ENCODE data around the gene CYP3A4.
"Not testable (repeated sequence)": the region's sequence is repeated elsewhere in the genome, so short reads cannot be mapped to it uniquely, and the experiment has no call there.

The CYP3A4 gene

GRCh38 chr7:99766484-99767099, 17.4 kb downstream of the CYP3A4 start:
- H3K36me3 ChIP-seq: no peaks in the 10 kb centered on the region
- no peaks in the 10 kb centered on the region for H3K4me1 ChIP-seq
- TF ChIP-seq CTCF (IDR thresholded peaks at IDR 0.05; ENCODE audit: low read depth, low read length): no peak
- H3K4me3 ChIP-seq (ENCODE audit: low read depth, low read length): no peak overlapping the region
- no peak for DNase-seq
- H3K27me3 ChIP-seq: peaks cover 12% of the 10 kb centered on the region
- no peaks in the 10 kb centered on the region for H3K9me3 ChIP-seq

- no peak for TF ChIP-seq CTCF (IDR thresholded peaks at IDR 0.05; ENCODE audit: low read depth, low read length)
- no peaks in the 10 kb centered on the region for H3K9me3 ChIP-seq
- DNase-seq: no peak
- peaks cover 10% of the 10 kb centered on the region for H3K27me3 ChIP-seq
- no peak overlapping the region for H3K4me3 ChIP-seq (ENCODE audit: low read depth, low read length)
- no peaks in the 10 kb centered on the region for H3K4me1 ChIP-seq
- no peaks in the 10 kb centered on the region for H3K36me3 ChIP-seq
Measured at GRCh38 chr7:99764478-99764877, 19.5 kb downstream of the CYP3A4 start.

- H3K36me3 ChIP-seq: no peaks in the 10 kb centered on the region
Measured at GRCh38 chr7:99762680-99763327, 21.2 kb downstream of the CYP3A4 start.

GRCh38 chr7:99755085-99755484, 28.9 kb downstream of the CYP3A4 start:
- peaks cover 7% of the 10 kb centered on the region; the same call in 1 of the 2 replicates for H3K27me3 ChIP-seq
- H3K9me3 ChIP-seq: no peaks in the 10 kb centered on the region
- no peak overlapping the region for H3K4me3 ChIP-seq (ENCODE audit: low read depth, low read length)
- DNase-seq: no peak
- no peaks in the 10 kb centered on the region for H3K36me3 ChIP-seq
- no peak for TF ChIP-seq CTCF (IDR thresholded peaks at IDR 0.05; ENCODE audit: low read depth, low read length)
- no peaks in the 10 kb centered on the region for H3K4me1 ChIP-seq

More at GRCh38 chr7:99762680-99763327, 21.2 kb downstream of the CYP3A4 start:
- Histone ChIP-seq H3K27me3 (peaks cover 14% of the 10 kb centered on the region), H3K4me1 (no peaks in the 10 kb centered on the region), H3K4me3 (ENCODE audit: low read depth, low read length) (no peak overlapping the region), H3K9me3 (no peaks in the 10 kb centered on the region)
- no peak for DNase-seq
- TF ChIP-seq CTCF (IDR thresholded peaks at IDR 0.05; ENCODE audit: low read depth, low read length): no peak

- Histone ChIP-seq H3K4me3 (ENCODE audit: low read depth, low read length) (no peak overlapping the region), H3K4me1 (no peaks in the 10 kb centered on the region), H3K36me3 (no peaks in the 10 kb centered on the region), H3K27me3 (peaks cover 2% of the 10 kb centered on the region; the same call in 1 of the 2 replicates), H3K9me3 (no peaks in the 10 kb centered on the region)
- TF ChIP-seq CTCF (IDR thresholded peaks at IDR 0.05; ENCODE audit: low read depth, low read length): no peak
- DNase-seq: no peak
Measured at GRCh38 chr7:99752356-99752755, 31.6 kb downstream of the CYP3A4 start.

GRCh38 chr7:99751322-99752052, 32.5 kb downstream of the CYP3A4 start:
- H3K4me1 ChIP-seq; H3K9me3 ChIP-seq; H3K4me3 ChIP-seq (ENCODE audit: low read depth, low read length); DNase-seq; H3K27me3 ChIP-seq; H3K36me3 ChIP-seq: not testable (repeated sequence)
